HG03103 (cell line): ENCODE results near the gene IGF1R.

Experiments
- ATAC-seq: cut with Tn5 transposase; IDR thresholded peaks from one replicate; pipeline ENCODE4 v1.9.1; 2021; ENCODE audit warnings: low read depth; ENCODE audit not compliant: unreplicated experiment

Gene IGF1R

DNA sequence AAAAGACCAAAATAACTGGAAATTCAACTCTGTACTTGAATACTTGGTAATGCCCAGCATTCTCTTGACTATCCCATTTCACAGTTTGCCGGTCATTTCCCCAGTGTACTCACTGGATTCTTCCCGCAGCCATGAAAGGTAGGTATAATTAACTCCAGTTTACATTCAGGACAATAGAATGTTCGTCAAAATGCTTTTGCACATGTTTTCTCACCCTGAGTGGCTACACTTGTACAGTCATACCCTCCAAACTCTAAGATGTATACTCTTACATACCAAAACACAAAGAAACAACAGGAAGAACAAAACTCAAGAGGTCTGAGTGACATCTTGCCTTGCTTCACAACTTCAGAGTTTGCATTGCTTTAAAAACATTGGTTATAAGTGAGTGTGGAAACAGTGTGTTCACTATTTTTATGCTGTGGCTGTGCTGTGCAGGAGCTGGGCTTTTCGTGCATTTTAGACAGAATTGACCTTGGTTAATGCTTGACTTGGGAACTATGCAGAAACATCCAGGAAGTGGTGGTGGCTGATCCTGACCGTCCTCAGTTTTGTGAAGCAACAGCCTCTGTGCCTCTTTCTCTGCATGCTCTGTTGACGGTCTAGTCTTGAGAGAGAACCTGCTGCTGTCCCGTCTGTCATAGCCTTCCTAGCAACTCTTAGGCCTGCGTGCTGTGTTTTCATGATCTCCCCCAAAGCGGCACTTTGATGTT lies 90.5 kb downstream of the IGF1R start:
- no peak for ATAC-seq

GRCh38 chr15:98740295-98740694 lies 92.0 kb downstream of the IGF1R start:
- no peak for ATAC-seq

DNA sequence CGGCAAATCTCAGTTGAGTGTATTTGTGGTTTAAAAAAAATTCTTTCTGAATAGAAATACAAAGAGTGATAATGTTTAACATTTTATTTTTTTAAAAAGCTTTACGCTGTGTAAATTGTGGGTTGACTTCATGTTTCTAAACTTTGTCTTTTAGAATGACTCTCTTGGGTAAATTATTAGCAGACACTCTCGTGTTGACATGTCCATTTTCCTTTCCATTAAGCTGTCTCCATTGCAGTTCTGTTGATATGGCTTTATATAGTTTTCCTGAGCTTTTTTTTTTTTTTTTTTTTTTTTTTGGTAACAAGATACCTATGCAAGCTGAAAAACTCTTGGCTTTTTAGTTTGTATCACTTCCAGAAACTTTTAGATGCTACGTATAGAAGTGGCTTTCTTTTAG lies 92.6 kb downstream of the IGF1R start:
- no peak for ATAC-seq

DNA sequence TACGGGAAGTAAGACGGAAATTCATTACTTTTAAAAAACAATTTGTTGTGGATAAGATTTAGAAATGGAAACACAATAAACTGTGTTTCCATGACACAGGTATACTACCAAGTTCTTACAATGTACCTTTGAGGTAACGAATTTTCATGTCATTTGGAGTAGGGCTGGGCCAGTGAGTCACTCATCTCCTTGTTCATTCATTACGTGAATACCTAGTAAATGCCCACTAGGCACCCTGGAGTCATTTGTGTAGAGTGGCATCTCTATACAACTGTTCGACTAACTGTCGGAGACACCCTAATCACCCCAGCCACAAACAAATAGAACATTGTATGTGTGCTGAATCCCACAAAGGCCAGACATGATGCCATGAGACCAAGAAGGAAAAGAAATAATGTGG lies 94.8 kb downstream of the IGF1R start:
- no peak for ATAC-seq

DNA sequence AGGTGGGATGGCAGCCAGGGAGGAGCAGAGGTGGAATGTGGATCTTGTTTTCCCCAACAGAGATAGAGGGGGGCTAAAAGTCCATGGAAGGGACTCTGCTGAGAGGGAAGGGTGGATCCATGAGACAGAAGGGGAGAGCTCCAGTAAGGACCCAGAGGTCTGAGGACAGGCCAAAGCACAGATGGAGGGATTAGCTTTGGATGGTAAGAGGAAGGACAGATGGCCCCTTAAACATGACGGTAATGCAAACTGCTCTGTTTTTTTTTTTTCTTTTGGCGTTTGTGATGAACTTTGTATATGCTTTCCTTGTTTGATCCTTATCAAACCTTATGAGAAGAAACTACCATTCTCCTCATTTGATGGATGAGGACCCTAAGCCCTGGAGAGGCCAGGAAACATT lies 96.2 kb downstream of the IGF1R start:
- ATAC-seq: no peak

GRCh38 chr15:98745179-98745578 lies 96.8 kb downstream of the IGF1R start:
- no peak for ATAC-seq

GRCh38 chr15:98745650-98746374 lies 97.5 kb downstream of the IGF1R start:
- ATAC-seq: no peak

DNA sequence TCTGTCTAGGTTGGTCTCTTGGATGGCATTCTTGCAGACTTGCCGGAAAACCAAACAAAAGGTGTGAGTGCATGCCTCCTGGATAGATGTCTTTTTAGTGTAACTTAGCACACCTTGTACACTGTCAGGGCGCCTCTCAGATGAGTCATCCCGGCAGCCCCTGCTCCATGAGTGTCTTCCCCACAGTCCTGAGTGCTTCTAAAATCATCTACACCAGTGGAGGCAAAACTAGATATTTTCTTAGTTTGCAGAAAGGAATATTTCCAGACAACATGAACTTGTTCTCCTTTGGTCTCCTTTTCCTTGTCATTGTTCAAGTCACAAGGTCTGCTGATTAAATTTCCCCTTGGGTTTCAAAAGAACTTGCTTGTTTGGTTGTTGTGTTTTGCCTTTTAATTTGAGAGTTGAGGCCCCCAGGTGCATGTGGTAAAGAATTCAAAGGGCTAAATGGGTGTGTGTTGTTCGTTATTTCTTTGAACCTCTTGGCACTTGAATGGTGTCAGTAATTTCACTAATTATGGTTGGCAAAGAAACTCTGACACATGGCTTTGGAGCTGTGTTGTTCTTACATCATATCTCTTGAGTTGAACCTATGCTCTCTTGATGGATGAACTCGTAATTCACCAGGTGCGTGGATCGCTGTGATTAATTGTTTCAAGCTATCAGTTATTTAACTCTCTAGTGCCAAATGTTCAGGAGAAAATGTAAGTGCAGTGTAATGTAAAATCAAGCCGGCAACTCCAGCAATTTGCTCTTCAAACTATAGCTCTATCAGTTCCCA lies 98.2 kb downstream of the IGF1R start:
- ATAC-seq: no peak

DNA sequence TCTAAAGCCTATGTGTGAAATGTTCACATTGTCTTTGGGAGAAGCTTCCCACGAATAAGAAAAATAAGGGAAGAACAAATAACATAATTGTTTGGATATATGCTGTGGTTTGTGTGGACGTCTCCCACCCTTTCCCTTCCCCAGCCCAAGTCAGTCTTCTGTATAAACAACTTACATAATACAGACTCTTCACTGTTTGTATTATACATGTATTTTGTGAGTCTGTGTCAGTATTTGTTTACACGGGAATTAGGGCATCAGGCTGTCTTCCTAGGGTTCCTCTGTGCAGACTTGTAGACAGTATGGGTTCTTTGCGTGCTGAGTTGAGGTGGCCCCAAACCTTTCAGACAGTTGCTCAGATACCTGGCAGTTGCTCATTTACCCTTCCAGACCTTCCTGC lies 103.4 kb downstream of the IGF1R start:
- ATAC-seq: no peak

DNA sequence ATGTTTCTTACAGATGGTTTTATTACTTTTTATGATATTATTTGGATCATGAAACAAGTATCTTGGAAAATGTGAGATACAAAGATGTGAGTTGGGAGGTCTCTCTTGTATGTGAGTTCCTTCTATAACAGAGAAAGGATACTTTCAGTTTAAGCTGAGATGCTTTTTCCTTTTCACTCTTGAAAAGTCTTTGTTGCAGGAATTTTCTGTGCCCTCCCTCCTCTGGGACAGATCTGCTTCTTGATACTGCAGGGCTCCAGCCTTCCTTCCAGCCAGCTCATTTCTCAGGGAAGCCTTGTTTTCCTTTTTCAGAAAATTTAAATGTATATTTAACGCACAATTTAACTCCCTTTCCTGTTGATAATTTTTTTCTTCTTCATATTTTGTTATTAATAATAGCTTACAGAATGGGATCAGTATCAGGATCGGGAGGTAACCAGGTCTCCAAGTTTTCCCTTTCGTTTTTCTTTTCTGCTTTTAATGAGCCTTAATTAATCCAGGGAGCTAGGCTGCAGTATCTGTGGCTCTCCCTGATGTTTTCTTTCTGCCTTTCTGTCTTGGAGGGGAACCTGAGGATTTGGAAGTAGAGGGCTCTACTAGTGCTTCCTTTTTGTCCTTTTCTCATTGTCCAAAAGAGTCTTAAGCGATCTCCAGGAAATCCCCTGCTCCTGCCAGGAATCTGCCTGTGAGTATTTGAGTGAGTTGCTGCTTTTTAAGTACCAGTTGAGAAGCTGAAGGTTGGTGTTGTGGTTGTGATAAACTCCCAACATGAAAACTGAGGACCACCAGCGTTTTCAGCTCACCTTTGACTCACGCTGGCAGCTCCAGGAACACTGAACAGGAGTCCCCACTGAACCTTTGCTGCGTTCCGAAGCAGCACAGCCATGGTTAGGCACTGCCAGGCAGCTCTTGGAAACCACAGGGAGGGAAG lies 105.7 kb downstream of the IGF1R start:
- no peak for ATAC-seq

- no peak for ATAC-seq
Observed at GRCh38 chr15:98754657-98755022, 106.3 kb downstream of the IGF1R start.

DNA sequence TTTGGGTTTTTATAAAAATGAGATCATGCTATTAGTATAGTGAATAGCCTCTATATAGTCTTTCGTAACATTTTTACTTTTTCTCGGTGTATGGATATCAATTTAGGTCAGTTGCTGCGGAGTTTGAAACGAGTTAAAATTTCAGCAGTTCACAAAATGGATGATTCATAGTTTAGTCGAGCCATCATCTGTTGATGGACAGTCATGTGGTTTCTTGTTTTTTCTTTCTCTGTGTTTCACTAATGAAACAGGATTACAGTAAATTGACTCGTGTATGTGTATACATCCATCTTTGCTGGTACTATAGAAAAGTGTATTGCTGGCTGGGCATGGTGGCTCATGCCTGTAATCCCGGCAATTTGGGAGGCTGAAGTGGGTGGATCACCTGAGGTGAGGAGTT lies 106.8 kb downstream of the IGF1R start:
- no peak for ATAC-seq

DNA sequence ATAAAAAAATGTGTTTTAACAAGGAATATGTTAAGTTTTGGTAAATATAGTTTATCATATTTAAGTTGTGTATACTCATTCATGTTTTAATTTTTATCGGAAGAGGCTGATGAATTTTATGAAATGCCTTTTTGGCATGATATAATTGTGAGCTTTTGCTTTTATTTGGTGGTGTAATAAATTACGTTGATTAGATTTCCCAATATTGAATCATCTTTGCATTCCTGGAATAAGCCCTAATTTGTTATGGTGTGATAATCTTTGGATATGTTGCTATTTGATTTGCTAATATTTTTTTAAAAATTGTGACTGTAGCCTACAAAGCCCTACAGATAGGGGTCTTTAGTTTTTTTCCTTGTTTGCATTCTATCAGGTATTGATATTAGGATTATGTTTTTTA lies 107.4 kb downstream of the IGF1R start:
- no peak for ATAC-seq

DNA sequence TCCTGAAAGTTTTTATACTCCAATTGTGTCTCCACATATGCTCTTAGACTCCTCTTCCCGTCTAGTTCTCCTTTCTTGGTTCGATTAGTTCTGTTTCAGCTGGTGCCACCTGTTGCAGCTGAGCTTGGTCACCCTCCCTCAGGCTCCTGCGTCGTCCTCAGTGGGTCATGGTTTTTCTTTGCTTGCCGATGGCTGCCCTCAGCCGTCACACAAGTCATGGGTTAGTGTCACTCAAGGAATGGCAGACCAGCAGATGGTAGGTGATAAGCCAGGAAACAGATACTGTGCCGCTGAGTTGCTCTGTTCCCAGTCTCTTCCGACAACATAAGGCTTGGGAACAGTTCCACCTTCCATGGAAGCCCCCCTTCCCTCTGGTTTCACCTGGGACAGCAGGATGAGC lies 109.9 kb downstream of the IGF1R start:
- ATAC-seq: no peak

DNA sequence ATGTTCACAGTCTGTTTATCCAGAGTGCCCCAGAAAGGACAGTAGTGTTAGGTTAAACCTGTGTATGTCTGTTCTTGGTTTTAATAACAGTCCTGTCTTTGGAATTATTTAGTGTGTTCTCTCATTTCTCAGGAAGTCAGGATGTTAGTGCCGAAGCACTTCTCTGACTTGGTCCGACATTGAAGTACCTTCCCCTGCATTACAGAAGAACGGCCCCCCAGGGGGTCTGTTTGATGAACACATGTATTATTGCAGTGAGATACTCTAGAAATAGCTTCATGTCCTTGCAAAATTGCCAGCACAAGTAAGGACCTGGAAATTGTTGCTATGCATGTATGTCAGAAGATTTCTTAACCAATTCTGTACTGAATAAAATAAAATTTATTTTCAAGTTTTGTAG lies 110.9 kb downstream of the IGF1R start:
- ATAC-seq: no peak

DNA sequence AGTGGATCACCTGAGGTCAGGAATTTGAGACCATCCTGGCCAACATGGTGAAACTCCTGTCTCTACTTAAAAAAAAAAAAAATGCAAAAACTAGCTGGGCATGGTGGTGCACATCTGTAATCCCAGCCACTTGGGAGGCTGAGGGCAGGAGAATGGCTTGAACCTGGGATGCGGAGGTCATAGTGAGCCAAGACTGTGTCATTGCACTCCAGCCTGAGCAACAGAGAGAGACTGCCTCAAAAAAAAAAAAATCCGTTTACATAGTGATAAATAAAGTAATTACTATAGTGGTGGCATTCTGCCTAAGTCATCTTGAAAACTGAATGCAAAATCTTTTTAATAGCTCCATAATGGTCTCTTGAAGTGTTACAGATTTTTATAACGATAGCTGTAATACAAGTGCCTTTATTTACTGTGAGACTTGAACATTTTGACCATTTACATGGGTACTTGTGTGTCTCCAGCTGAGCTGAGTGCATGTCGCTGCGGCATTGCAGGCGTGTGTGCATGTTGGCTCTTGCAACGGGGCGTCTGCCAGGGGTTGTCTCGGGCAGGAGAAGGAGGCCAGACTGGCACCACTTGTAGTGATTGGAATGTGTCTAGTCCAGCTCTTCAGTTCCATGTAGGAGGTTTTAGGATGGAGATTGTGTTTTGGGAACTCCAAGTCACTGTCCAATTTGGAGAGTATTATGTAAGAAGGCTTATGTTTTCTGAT lies 111.9 kb downstream of the IGF1R start:
- no peak for ATAC-seq

DNA sequence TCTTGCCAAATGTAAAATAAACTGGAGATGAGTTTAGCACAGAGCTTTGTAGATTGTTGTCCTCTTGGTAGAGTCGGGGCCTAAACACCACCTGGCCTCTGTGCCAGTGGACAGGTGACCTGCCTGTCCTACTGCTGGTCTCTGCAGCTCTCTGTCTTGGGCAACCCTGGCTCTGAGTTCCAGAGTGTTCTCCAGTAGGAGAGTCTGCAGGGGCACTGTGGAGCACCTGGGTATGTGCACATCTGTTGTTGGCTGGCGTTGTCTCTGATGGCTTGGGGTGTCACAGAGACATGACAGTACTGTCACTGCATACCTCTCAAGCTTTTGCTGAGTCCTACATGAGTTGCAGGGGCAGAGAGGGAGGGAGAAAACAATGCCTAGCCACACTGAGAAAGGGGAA lies 112.6 kb downstream of the IGF1R start:
- no peak for ATAC-seq

DNA sequence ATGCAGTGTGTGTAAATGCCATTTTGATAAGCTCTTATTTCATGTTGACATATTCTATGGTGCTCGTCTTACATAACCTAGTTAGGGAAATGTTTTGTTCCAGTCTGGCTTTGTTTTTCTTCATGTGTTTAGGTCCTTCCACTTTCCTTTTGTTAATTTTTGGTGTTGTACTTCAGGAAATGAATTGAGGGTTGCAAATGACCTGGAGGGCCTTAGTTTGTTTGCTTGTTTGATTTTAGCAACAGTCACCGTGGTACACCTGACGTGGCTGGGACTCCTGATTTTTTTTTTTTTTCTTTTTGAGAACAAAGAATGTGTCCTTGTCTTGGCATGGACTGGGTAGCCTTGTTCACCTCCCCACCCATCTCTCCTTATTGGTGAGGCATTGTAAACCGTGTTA lies 114.8 kb downstream of the IGF1R start:
- no peak for ATAC-seq

DNA sequence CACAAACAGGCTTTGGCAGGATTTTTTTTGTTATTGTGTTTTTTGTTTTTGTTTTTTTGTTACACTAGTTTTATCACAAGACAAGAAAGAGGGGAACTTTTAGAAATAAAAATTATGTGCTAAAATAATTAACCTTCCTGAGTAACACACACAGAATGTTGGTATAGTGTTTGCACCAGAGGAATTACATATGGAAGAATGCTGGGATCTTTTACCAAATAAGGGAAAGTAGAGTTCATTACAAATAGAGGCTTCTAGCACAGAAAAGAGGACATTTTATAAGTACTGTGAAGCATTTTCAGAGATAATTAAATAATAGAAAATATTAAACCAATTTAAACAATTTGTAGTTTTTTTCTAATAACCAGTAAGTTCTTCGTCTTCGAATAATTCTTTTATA lies 116.0 kb downstream of the IGF1R start:
- ATAC-seq: no peak

DNA sequence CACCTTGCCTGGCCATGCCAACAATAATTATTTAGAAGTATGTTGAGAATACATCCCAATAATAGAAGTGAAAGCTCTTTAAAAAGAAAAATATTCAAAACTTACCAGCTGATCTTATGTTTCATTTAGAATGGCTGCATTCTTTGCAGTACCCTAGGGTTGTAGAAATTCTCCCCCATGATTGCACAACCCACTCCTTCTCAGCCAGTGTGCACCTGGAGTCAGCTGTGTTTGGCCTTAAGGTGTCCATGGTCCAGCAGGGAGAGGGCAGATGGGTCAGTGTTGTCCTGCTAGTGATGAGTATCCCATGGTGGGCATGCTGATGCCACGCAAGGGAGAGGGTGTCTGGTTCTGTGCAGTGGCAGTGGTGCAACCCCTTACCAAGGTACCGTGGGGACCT lies 117.3 kb downstream of the IGF1R start:
- no peak for ATAC-seq
